GM12874 (cell line): ENCODE results near the gene AKT2.

Experiments used
- CTCF ChIP-seq: IDR thresholded peaks from 2 replicates; pipeline ENCODE4 v1.5.1; 2011; ENCODE audit warnings: low read depth, mild to moderate bottlenecking, control low read depth, low read length, moderate library complexity; ENCODE audit not compliant: insufficient read depth

Gene AKT2

GRCh38 chr19:40191836-40192646, 93.1 kb downstream of the AKT2 start:
- peak; percentile 25 for TF ChIP-seq CTCF

GRCh38 chr19:40190891-40191835, 94.0 kb downstream of the AKT2 start, which contains the start of gene MAP3K10:
TSS of gene MAP3K10 (plus strand) at chr19:40191426. CDS start at chr19:40192032, 606 bp downstream.
- TF ChIP-seq CTCF: no peak

GRCh38 chr19:40184273-40184672, 100.9 kb downstream of the AKT2 start:
- no peak for TF ChIP-seq CTCF
